ENCODE data around the gene GDF7. TPM values are rescaled to one million over a fixed set of nuclear protein-coding genes. Genes with fewer than 3 reads are reported as not detected.
A peak's percentile ranks its signal among the peaks of the same experiment; 100 is the strongest.

Gene GDF7
- total and polyA plus RNA-seq, 2 donors from 2014 or later = 1.8 to 12.5 TPM

- DNase-seq (peak in 2 of 5 donors; percentile 32 to 89), FAIRE-seq (no peak)
- Histone ChIP-seq H3K9me3 (ENCODE audit: control insufficient read depth in 2 of 3, insufficient read depth in 1 of 3, low read length in 3 of 3) (no peaks in the 10 kb centered on the region), H3K36me3 (ENCODE audit: control insufficient read depth in 2 of 3, insufficient read depth in 3 of 3, low read length in 3 of 3) (peaks cover 0 to 4% (median 0%) of the 10 kb centered on the region in 3 donors), H3K27me3 (ENCODE audit: control insufficient read depth, insufficient read depth, low read length) (peaks cover 34% of the 10 kb centered on the region), H3K27ac (ENCODE audit: low read depth in 2 of 2, low read length in 2 of 2) (peak overlapping the region; percentile 1 to 66), H3K4me3 (ENCODE audit: low read length in 3 of 3) (no peak overlapping the region), H3K4me1 (ENCODE audit: control insufficient read depth in 2 of 3, insufficient read depth in 2 of 3, low read depth in 1 of 3, low read length in 3 of 3) (peaks cover 0 to 25% (median 24%) of the 10 kb centered on the region in 3 donors), H3K9ac (ENCODE audit: low read length in 3 of 3) (peak overlapping the region in 1 of 3 donors; percentile 15)
- intact Hi-C loops (cut with DNase I) = no loop called here
- TF ChIP-seq CTCF (IDR thresholded peaks at IDR 0.05; ENCODE audit: borderline replicate concordance, extremely low read depth, insufficient read depth) = no peak
Measured at GRCh38 chr2:20674974-20675679, 8.2 kb downstream of the GDF7 start.

- no peaks in the 10 kb centered on the region for H3K9me3 ChIP-seq (ENCODE audit: control insufficient read depth in 2 of 3, insufficient read depth in 1 of 3, low read length in 3 of 3)
- no peak overlapping the region for H3K4me3 ChIP-seq (ENCODE audit: low read length in 3 of 3)
- peaks cover 0 to 25% (median 24%) of the 10 kb centered on the region in 3 donors for H3K4me1 ChIP-seq (ENCODE audit: control insufficient read depth in 2 of 3, insufficient read depth in 2 of 3, low read depth in 1 of 3, low read length in 3 of 3)
- intact Hi-C loops (cut with DNase I) = no loop called here
- FAIRE-seq = no peak
- peak in 3 of 5 donors; percentile 42 to 88 (median 64) for DNase-seq
- peaks cover 32% of the 10 kb centered on the region for H3K27me3 ChIP-seq (ENCODE audit: control insufficient read depth, insufficient read depth, low read length)
- H3K27ac ChIP-seq (ENCODE audit: low read depth in 2 of 2, low read length in 2 of 2) = peak overlapping the region; percentile 26 to 66
- peaks cover 0 to 8% (median 0%) of the 10 kb centered on the region in 3 donors for H3K36me3 ChIP-seq (ENCODE audit: control insufficient read depth in 2 of 3, insufficient read depth in 3 of 3, low read length in 3 of 3)
- no peak for TF ChIP-seq CTCF (IDR thresholded peaks at IDR 0.05; ENCODE audit: borderline replicate concordance, extremely low read depth, insufficient read depth)
- peak overlapping the region in 1 of 3 donors; percentile 15 for H3K9ac ChIP-seq (ENCODE audit: low read length in 3 of 3)
Measured at GRCh38 chr2:20675701-20676352, 8.9 kb downstream of the GDF7 start.

- Histone ChIP-seq H3K27ac (ENCODE audit: low read depth in 2 of 2, low read length in 2 of 2) (peak overlapping the region; percentile 26 to 66), H3K9me3 (ENCODE audit: control insufficient read depth in 2 of 3, insufficient read depth in 1 of 3, low read length in 3 of 3) (no peaks in the 10 kb centered on the region), H3K9ac (ENCODE audit: low read length in 3 of 3) (no peak overlapping the region), H3K4me3 (ENCODE audit: low read length in 3 of 3) (no peak overlapping the region), H3K27me3 (ENCODE audit: control insufficient read depth, insufficient read depth, low read length) (peaks cover 25% of the 10 kb centered on the region), H3K36me3 (ENCODE audit: control insufficient read depth in 2 of 3, insufficient read depth in 3 of 3, low read length in 3 of 3) (peaks cover 0 to 10% (median 0%) of the 10 kb centered on the region in 3 donors), H3K4me1 (ENCODE audit: control insufficient read depth in 2 of 3, insufficient read depth in 2 of 3, low read depth in 1 of 3, low read length in 3 of 3) (peaks cover 0 to 25% (median 24%) of the 10 kb centered on the region in 3 donors)
- DNase-seq (peak in 1 of 5 donors; percentile 34), FAIRE-seq (no peak)
- TF ChIP-seq CTCF (IDR thresholded peaks at IDR 0.05; ENCODE audit: borderline replicate concordance, extremely low read depth, insufficient read depth) = peak; percentile 42
- intact Hi-C loops (cut with DNase I) = no loop called here
Measured at GRCh38 chr2:20676353-20677215, 9.6 kb downstream of the GDF7 start.

Measured in kidney (tissue), 14 donors.